Endothelial cell of umbilical vein (primary cell): ENCODE measurements around the gene FOXL2NB. TPM values are rescaled to one million over a fixed set of nuclear protein-coding genes. Genes with fewer than 3 reads are reported as not detected.

ENCODE experiments used
- BruUV-seq: library from RNA; stranded (reverse); fragments of 400-500 nt; replicated peaks from 2 replicates; lab custom pipeline; 2021; lab: Mats Ljungman, UMichigan
- CTCF ChIA-PET: fragments of 300-600, 350-600 bp; sonication (Branson Sonifier 250); formaldehyde crosslinking; loops from one replicate; lab custom pipeline; 2021; ENCODE audit warnings: antibody characterized with exemption, inconsistent platforms; lab: Charles Lee
- POLR2A ChIA-PET: fragments of 300-600, 350-600 bp; sonication (Branson Sonifier 250); formaldehyde crosslinking; loops from one replicate; lab custom pipeline; 2021; ENCODE audit warnings: antibody characterized with exemption, inconsistent platforms; lab: Charles Lee
- DNase-seq: peaks from one replicate; pipeline ENCODE4 v3.0.0-alpha.2; 2011; ENCODE audit warnings: low read depth, low spot score
- FAIRE-seq: peaks from 2 replicates; lab custom pipeline; 2011; peaks lifted over from hg19 to GRCh38; lab: Jason Lieb, UNC
- H2AFZ ChIP-seq: 2 replicates; pipeline ENCODE4 v1.6.0; 2012; ENCODE audit warnings: low read depth, low read length, control low read depth, inconsistent platforms
- H3K27ac ChIP-seq: 2 replicates; pipeline ENCODE4 v1.5.1; 2011; ENCODE audit warnings: low read depth, mild to moderate bottlenecking, control low read depth, low read length, moderate library complexity; ENCODE audit not compliant: insufficient read depth
- H3K27me3 ChIP-seq, 2 experiments: 2 replicates each; pipeline versions ENCODE4 v1.6.0 to v1.6.1; 2011; ENCODE audit warnings: low read length in 2 of 2, mixed read lengths in 1 of 2; ENCODE audit not compliant: control insufficient read depth in 2 of 2, insufficient read depth in 2 of 2
- H3K36me3 ChIP-seq, 2 experiments: 2 replicates in 1 of 2; 3 replicates in 1 of 2; pipeline ENCODE4 v1.5.1; 2011; ENCODE audit warnings: low read length in 2 of 2, mild to moderate bottlenecking in 1 of 2, moderate library complexity in 1 of 2; ENCODE audit not compliant: control insufficient read depth in 2 of 2, insufficient read depth in 2 of 2; ENCODE audit errors: extremely low read depth in 1 of 2
- H3K4me1 ChIP-seq: 3 replicates; pipeline ENCODE4 v1.5.1; 2011; ENCODE audit warnings: mild to moderate bottlenecking, low read length; ENCODE audit not compliant: control insufficient read depth, insufficient read depth; ENCODE audit errors: extremely low read depth
- H3K4me2 ChIP-seq: 2 replicates; pipeline ENCODE4 v1.6.1; 2011; ENCODE audit warnings: low read length, control low read depth, mixed read lengths; ENCODE audit not compliant: insufficient read depth
- H3K4me3 ChIP-seq, 3 experiments: fragments of 200-600 bp in 1 of 3; sonication (generic), shearing (Covaris generic) in 1 of 3; replicated peaks in 1 of 3; 2 replicates each; pipeline ENCODE4 v1.5.1; 2011 to 2016; ENCODE audit warnings: control low read depth in 3 of 3, low read length in 3 of 3, mild to moderate bottlenecking in 2 of 3, inconsistent platforms in 1 of 3, low read depth in 1 of 3, moderate library complexity in 1 of 3; ENCODE audit not compliant: insufficient read depth in 1 of 3
- H3K79me2 ChIP-seq: 2 replicates; pipeline ENCODE4 v1.6.0; 2012; ENCODE audit warnings: low read length, inconsistent platforms; ENCODE audit not compliant: control insufficient read depth, insufficient read depth
- H3K9ac ChIP-seq: replicated peaks from 2 replicates; pipeline ENCODE3; 2011; ENCODE audit warnings: low read length, control low read depth; ENCODE audit not compliant: insufficient read depth; ENCODE audit errors: extremely low read depth
- H3K9me1 ChIP-seq: replicated peaks from 3 replicates; pipeline ENCODE4 v1.6.0; 2011; ENCODE audit warnings: mild to moderate bottlenecking, low read length; ENCODE audit not compliant: control insufficient read depth, insufficient read depth; ENCODE audit errors: extremely low read depth
- H3K9me3 ChIP-seq: replicated peaks from 2 replicates; pipeline ENCODE4 v1.5.1; 2012; ENCODE audit warnings: low read length, inconsistent platforms; ENCODE audit not compliant: control insufficient read depth, insufficient read depth
- H4K20me1 ChIP-seq: replicated peaks from 2 replicates; pipeline ENCODE3; 2011; ENCODE audit warnings: mild to moderate bottlenecking, low read length; ENCODE audit not compliant: control insufficient read depth, insufficient read depth; ENCODE audit errors: extremely low read depth
- EZH2 ChIP-seq: IDR thresholded peaks from 2 replicates; pipeline ENCODE4 v1.6.1; 2012; ENCODE audit warnings: borderline replicate concordance, low read depth, mild to moderate bottlenecking, moderate library complexity, low read length, inconsistent platforms; ENCODE audit not compliant: severe bottlenecking
- FOS ChIP-seq: IDR thresholded peaks from 2 replicates; pipeline ENCODE4 v1.6.1; 2011; ENCODE audit warnings: mild to moderate bottlenecking, low read length, moderate library complexity, borderline replicate concordance; ENCODE audit not compliant: insufficient read depth
- GATA2 ChIP-seq: IDR thresholded peaks from 2 replicates; pipeline ENCODE4 v1.7.0; 2011; ENCODE audit warnings: low read depth, mild to moderate bottlenecking, moderate library complexity, mixed read lengths, low read length; ENCODE audit not compliant: insufficient read length, insufficient read depth
- JUN ChIP-seq: IDR thresholded peaks from 2 replicates; pipeline ENCODE4 v1.6.1; 2011; ENCODE audit warnings: borderline replicate concordance, low read depth; ENCODE audit not compliant: insufficient read length, insufficient read depth
- MYC ChIP-seq: IDR thresholded peaks from one replicate; pipeline ENCODE4 v1.6.1; 2011; ENCODE audit warnings: mild to moderate bottlenecking, low read depth, low read length
- POLR2A ChIP-seq: IDR thresholded peaks from 2 replicates; pipeline ENCODE4 v1.6.1; 2012; ENCODE audit warnings: low read depth, mild to moderate bottlenecking, control low read depth, low read length
- POLR2AphosphoS5 ChIP-seq: IDR thresholded peaks from 2 replicates; pipeline ENCODE4 v1.6.1; 2012; ENCODE audit warnings: low read depth, mild to moderate bottlenecking, control low read depth, low read length, moderate library complexity; ENCODE audit not compliant: insufficient read depth
- dilution Hi-C: fragments of 300-500 bp; cut with MboI; formaldehyde crosslinking; loops from one replicate; pipeline ENCODE4 v1.15.0; 2019; ENCODE audit warnings: low sequenced_read_pairs; ENCODE audit not compliant: extremely low pct_ligation_motif_present
- intact Hi-C: fragments of 100-400 bp; cut with micrococcal nuclease; formaldehyde crosslinking; loops from one replicate; pipeline ENCODE4 v1.10.0; 2022
- polyA plus RNA-seq, 4 experiments: library from polyadenylated mRNA; depleted of rRNA in 3 of 4; stranded (reverse) in 3 of 4; unstranded in 1 of 4; fragments of >200 nt; gene quantifications; 2 replicates each; pipeline versions ENCODE4 v1.2.1 to v1.2.3, GENCODE V29; 2011 to 2012; ENCODE audit warnings: missing spikeins in 1 of 4
- total RNA-seq: library from RNA; stranded (reverse); gene quantifications from 2 replicates; pipeline ENCODE4 v1.2.3, GENCODE V29; 2021
- TF ChIP-seq, protein P1 (sequence below): IDR thresholded peaks from 2 replicates; pipeline ENCODE4 v1.6.1; 2011; ENCODE audit not compliant: insufficient read depth, insufficient read length
- TF ChIP-seq, protein P2 (sequence below), 2 donors: IDR thresholded peaks; 1 replicate in 1 of 2; 2 replicates in 1 of 2; pipeline ENCODE4 v1.5.1; 2011; ENCODE audit warnings: low read length in 2 of 2, mild to moderate bottlenecking in 2 of 2, moderate library complexity in 2 of 2, control low read depth in 1 of 2, inconsistent platforms in 1 of 2, low read depth in 1 of 2; ENCODE audit not compliant: insufficient read depth in 1 of 2; ENCODE audit errors: extremely low read depth in 1 of 2

Gene FOXL2NB
- total and polyA plus RNA-seq, 2 donors (not counting 3 experiments of a cell fraction or from before 2014, with no cell fraction given), result 0.01 TPM; not detected in 1

DNA sequence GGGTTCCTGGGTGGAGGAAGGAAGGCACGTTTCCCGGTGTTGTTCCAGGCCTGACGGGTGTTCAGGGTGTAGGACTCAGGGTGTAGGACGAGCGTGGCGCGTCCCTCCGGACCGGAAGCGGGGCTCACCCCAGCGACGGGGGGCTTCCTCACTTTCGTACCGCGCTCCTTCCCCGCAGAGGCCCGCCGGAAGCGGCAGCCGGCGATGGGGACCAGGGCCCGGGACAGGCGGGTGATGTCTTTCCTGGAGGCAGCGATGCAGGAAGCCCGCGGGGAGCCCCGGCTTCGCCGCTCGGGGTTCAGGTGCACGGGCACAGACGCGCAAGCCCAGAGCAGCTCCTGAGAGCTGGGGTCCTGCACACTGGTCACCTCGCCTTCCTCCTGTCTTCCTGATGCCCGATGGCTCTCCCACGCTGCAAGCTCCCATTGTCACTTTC is 13.4 kb downstream of the FOXL2NB start:
- Histone ChIP-seq H3K79me2 (no peaks in the 10 kb centered on the region), H3K4me3 (no peak overlapping the region), H3K9me1 (no peaks in the 10 kb centered on the region), H3K4me2 (no peak overlapping the region), H2AFZ (no peak overlapping the region), H3K27ac (no peak overlapping the region), H3K9me3 (no peaks in the 10 kb centered on the region), H3K4me1 (no peaks in the 10 kb centered on the region), H4K20me1 (no peaks in the 10 kb centered on the region), H3K27me3 (peaks cover 23 to 25% of the 10 kb centered on the region in 2 experiments), H3K9ac (no peak overlapping the region), H3K36me3 (no peaks in the 10 kb centered on the region)
- intact Hi-C loops (no loop called here), dilution Hi-C loops (no loop called here)
- no peak for FAIRE-seq
- ChIA-PET POLR2A (no interaction called here), CTCF (interaction anchor here (1.4 to 2.3 kb wide), 2 partner anchors 10 to 24 kb away, joined by 8 to 11 read pairs; no protein-coding TSS in a partner anchor)
- no TSS peak for BruUV-seq
- DNase-seq, result no peak
- no peak for TF ChIP-seq FOS
- peak; percentile 55 for TF ChIP-seq EZH2

DNA sequence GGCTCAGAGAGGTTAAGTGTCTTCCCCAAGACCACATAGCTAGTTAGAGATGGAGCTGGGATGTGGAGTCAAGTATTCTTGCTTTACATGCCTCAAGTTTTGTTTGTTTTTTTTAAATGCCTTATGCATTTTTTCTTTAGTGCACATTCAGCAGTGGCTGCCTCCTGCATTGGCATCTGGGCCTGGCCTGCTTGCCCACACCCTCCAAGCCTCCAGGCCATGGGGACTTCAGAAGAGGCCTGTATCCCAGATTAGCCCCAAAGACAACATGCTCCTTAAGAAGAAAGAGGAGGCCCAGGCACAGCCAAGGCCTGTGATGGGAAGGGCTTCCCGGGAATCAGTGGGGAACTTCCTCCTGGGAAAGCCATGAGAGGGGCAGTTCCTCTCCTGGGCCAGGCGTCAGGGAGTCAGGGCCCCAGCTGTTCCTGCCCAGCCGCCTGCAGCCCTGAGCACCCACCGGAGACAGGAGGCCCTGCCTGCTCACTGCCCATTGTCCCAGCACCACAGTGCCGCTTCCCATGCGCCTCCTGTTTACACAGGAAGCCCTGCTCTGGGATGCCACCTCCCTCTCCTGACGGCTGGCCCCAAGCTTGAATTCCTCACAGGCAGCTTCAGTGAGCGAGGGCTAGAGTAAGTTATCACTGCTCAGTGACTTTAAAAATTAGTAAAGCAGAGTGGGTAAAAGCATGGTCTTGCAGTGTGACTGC is 16.0 kb downstream of the FOXL2NB start:
- Histone ChIP-seq H3K36me3 (no peaks in the 10 kb centered on the region), H3K4me2 (no peak overlapping the region), H3K9me3 (no peaks in the 10 kb centered on the region), H3K27ac (no peak overlapping the region), H3K4me3 (no peak overlapping the region), H4K20me1 (no peaks in the 10 kb centered on the region), H2AFZ (no peak overlapping the region), H3K9ac (no peak overlapping the region), H3K79me2 (no peaks in the 10 kb centered on the region), H3K4me1 (no peaks in the 10 kb centered on the region), H3K9me1 (no peaks in the 10 kb centered on the region), H3K27me3 (peaks cover 22% of the 10 kb centered on the region in 2 experiments)
- TF ChIP-seq EZH2 (no peak), JUN (no peak), MYC (no peak), GATA2 (no peak), POLR2AphosphoS5 (no peak), POLR2A (no peak), FOS (no peak)
- TF ChIP-seq, protein P1, sequence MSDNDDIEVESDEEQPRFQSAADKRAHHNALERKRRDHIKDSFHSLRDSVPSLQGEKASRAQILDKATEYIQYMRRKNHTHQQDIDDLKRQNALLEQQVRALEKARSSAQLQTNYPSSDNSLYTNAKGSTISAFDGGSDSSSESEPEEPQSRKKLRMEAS, result no peak
- TF ChIP-seq, protein P2, sequence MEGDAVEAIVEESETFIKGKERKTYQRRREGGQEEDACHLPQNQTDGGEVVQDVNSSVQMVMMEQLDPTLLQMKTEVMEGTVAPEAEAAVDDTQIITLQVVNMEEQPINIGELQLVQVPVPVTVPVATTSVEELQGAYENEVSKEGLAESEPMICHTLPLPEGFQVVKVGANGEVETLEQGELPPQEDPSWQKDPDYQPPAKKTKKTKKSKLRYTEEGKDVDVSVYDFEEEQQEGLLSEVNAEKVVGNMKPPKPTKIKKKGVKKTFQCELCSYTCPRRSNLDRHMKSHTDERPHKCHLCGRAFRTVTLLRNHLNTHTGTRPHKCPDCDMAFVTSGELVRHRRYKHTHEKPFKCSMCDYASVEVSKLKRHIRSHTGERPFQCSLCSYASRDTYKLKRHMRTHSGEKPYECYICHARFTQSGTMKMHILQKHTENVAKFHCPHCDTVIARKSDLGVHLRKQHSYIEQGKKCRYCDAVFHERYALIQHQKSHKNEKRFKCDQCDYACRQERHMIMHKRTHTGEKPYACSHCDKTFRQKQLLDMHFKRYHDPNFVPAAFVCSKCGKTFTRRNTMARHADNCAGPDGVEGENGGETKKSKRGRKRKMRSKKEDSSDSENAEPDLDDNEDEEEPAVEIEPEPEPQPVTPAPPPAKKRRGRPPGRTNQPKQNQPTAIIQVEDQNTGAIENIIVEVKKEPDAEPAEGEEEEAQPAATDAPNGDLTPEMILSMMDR (IDR thresholded peaks at IDR 0.05; ENCODE audit: extremely low read depth in 1 of 2, insufficient read depth in 1 of 2, low read depth in 1 of 2, low read length in 2 of 2), result no peak
- BruUV-seq, result no TSS peak
- FAIRE-seq (no peak), DNase-seq (no peak)
- POLR2A ChIA-PET, result no interaction called here
- intact Hi-C loops, result no loop called here
- dilution Hi-C loops, result no loop called here
- CTCF ChIA-PET, result no interaction called here
